K562 (cell line): ENCODE measurements around the gene OR7G3. TPM values are rescaled to one million over a fixed set of nuclear protein-coding genes. Genes with fewer than 3 reads are reported as not detected.

Source experiments
- SNIP1 ChIP-seq: fragments of 450-650 bp; IDR thresholded peaks from 2 replicates; pipeline ENCODE4 v1.7.1; 2017; ENCODE audit warnings: low read depth, mild to moderate bottlenecking
- TOE1 ChIP-seq, 2 experiments: fragments of 450-650 bp in 1 of 2; sonication (generic) in 1 of 2; formaldehyde crosslinking in 1 of 2; IDR thresholded peaks; 2 replicates each; pipeline versions ENCODE4 v1.7.1 to v1.8.0; 2016 to 2022; ENCODE audit warnings: borderline replicate concordance in 2 of 2, mild to moderate bottlenecking in 2 of 2, antibody characterized with exemption in 1 of 2, inconsistent platforms in 1 of 2, low read depth in 1 of 2, missing genetic modification reagents in 1 of 2, moderate library complexity in 1 of 2
- polyA plus RNA-seq, 8 experiments: library from polyadenylated mRNA; depleted of rRNA in 4 of 8; stranded (reverse) in 5 of 8; unstranded in 3 of 8; fragments of >200 nt; fragmentation: Nextera tagmentation in 2 of 8; fragmentation: Illumina TruSeq in 1 of 8; extraction: Ambion mirVana in 2 of 8; extraction: Trizol in 1 of 8; gene quantifications; 2 replicates each; pipeline versions ENCODE4 v1.2.1 to v1.2.3, GENCODE V29; 2011 to 2014; ENCODE audit warnings: inconsistent platforms in 1 of 8, missing spikeins in 1 of 8
- total RNA-seq, 7 experiments: library from RNA; depleted of rRNA in 6 of 7; stranded (reverse); fragments of >200 nt in 6 of 7; fragmentation: Illumina TruSeq in 2 of 7; extraction: Trizol in 2 of 7; gene quantifications; 2 replicates each; pipeline versions ENCODE4 v1.2.1 to v1.2.3, GENCODE V29; 2011 to 2021; ENCODE audit warnings: low replicate concordance in 1 of 7
- TF ChIP-seq, protein P1 (sequence below): fragments of 450-650 bp; IDR thresholded peaks from 2 replicates; pipeline ENCODE4 v1.6.1; 2016; ENCODE audit warnings: mild to moderate bottlenecking, moderate library complexity
- TF ChIP-seq, protein P2 (sequence below): fragments of 450-650 bp; IDR thresholded peaks from 2 replicates; pipeline ENCODE4 v1.6.1; 2016; ENCODE audit warnings: missing biosample characterization, missing genetic modification characterization
- TF ChIP-seq, protein P3 (sequence below): fragments of 450-650 bp; IDR thresholded peaks from 2 replicates; pipeline ENCODE4 v1.6.1; 2016; ENCODE audit warnings: borderline replicate concordance
- TF ChIP-seq, protein P4 (sequence below): IDR thresholded peaks from 3 replicates; pipeline ENCODE4 v1.6.1; 2011; ENCODE audit warnings: borderline replicate concordance, mild to moderate bottlenecking, moderate library complexity; ENCODE audit not compliant: insufficient read length; ENCODE audit errors: extremely low read depth

Gene OR7G3
- total and polyA plus RNA-seq, 9 of the 15 experiments (the other 6 are each of a cell fraction or from before 2014, with no cell fraction given): not detected

DNA sequence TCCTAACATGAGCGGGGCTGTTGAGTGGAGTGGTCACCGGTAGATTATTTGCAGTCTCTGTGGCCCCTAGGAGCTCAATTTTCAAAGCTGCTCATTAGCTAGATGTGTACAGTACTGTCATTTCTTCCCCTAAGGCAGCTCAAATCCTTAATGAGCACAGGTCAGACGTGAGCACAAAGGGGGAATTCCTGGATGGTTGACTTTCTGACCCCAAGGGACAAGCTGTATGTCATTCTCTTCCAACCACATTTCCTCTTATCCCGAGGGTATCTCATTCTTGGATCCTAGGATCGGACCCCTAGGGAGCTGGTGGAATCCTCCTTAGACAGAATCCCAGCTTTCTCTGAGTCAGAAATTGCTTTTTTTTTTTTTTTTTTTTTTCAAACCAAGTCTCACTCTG lies 5.7 kb upstream of the OR7G3 start (continued):
- TF ChIP-seq, protein P1, sequence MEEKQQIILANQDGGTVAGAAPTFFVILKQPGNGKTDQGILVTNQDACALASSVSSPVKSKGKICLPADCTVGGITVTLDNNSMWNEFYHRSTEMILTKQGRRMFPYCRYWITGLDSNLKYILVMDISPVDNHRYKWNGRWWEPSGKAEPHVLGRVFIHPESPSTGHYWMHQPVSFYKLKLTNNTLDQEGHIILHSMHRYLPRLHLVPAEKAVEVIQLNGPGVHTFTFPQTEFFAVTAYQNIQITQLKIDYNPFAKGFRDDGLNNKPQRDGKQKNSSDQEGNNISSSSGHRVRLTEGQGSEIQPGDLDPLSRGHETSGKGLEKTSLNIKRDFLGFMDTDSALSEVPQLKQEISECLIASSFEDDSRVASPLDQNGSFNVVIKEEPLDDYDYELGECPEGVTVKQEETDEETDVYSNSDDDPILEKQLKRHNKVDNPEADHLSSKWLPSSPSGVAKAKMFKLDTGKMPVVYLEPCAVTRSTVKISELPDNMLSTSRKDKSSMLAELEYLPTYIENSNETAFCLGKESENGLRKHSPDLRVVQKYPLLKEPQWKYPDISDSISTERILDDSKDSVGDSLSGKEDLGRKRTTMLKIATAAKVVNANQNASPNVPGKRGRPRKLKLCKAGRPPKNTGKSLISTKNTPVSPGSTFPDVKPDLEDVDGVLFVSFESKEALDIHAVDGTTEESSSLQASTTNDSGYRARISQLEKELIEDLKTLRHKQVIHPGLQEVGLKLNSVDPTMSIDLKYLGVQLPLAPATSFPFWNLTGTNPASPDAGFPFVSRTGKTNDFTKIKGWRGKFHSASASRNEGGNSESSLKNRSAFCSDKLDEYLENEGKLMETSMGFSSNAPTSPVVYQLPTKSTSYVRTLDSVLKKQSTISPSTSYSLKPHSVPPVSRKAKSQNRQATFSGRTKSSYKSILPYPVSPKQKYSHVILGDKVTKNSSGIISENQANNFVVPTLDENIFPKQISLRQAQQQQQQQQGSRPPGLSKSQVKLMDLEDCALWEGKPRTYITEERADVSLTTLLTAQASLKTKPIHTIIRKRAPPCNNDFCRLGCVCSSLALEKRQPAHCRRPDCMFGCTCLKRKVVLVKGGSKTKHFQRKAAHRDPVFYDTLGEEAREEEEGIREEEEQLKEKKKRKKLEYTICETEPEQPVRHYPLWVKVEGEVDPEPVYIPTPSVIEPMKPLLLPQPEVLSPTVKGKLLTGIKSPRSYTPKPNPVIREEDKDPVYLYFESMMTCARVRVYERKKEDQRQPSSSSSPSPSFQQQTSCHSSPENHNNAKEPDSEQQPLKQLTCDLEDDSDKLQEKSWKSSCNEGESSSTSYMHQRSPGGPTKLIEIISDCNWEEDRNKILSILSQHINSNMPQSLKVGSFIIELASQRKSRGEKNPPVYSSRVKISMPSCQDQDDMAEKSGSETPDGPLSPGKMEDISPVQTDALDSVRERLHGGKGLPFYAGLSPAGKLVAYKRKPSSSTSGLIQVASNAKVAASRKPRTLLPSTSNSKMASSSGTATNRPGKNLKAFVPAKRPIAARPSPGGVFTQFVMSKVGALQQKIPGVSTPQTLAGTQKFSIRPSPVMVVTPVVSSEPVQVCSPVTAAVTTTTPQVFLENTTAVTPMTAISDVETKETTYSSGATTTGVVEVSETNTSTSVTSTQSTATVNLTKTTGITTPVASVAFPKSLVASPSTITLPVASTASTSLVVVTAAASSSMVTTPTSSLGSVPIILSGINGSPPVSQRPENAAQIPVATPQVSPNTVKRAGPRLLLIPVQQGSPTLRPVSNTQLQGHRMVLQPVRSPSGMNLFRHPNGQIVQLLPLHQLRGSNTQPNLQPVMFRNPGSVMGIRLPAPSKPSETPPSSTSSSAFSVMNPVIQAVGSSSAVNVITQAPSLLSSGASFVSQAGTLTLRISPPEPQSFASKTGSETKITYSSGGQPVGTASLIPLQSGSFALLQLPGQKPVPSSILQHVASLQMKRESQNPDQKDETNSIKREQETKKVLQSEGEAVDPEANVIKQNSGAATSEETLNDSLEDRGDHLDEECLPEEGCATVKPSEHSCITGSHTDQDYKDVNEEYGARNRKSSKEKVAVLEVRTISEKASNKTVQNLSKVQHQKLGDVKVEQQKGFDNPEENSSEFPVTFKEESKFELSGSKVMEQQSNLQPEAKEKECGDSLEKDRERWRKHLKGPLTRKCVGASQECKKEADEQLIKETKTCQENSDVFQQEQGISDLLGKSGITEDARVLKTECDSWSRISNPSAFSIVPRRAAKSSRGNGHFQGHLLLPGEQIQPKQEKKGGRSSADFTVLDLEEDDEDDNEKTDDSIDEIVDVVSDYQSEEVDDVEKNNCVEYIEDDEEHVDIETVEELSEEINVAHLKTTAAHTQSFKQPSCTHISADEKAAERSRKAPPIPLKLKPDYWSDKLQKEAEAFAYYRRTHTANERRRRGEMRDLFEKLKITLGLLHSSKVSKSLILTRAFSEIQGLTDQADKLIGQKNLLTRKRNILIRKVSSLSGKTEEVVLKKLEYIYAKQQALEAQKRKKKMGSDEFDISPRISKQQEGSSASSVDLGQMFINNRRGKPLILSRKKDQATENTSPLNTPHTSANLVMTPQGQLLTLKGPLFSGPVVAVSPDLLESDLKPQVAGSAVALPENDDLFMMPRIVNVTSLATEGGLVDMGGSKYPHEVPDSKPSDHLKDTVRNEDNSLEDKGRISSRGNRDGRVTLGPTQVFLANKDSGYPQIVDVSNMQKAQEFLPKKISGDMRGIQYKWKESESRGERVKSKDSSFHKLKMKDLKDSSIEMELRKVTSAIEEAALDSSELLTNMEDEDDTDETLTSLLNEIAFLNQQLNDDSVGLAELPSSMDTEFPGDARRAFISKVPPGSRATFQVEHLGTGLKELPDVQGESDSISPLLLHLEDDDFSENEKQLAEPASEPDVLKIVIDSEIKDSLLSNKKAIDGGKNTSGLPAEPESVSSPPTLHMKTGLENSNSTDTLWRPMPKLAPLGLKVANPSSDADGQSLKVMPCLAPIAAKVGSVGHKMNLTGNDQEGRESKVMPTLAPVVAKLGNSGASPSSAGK: no peak
- no peak for TF ChIP-seq TOE1 (IDR thresholded peaks at IDR 0.05; ENCODE audit: borderline replicate concordance)
- TF ChIP-seq TOE1 (CRISPR knock-in tag; IDR thresholded peaks at IDR 0.05; ENCODE audit: borderline replicate concordance, low read depth): no peak
- TF ChIP-seq, protein P2, sequence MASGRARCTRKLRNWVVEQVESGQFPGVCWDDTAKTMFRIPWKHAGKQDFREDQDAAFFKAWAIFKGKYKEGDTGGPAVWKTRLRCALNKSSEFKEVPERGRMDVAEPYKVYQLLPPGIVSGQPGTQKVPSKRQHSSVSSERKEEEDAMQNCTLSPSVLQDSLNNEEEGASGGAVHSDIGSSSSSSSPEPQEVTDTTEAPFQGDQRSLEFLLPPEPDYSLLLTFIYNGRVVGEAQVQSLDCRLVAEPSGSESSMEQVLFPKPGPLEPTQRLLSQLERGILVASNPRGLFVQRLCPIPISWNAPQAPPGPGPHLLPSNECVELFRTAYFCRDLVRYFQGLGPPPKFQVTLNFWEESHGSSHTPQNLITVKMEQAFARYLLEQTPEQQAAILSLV (tag): no peak
- TF ChIP-seq SNIP1: no peak
- TF ChIP-seq, protein P3, sequence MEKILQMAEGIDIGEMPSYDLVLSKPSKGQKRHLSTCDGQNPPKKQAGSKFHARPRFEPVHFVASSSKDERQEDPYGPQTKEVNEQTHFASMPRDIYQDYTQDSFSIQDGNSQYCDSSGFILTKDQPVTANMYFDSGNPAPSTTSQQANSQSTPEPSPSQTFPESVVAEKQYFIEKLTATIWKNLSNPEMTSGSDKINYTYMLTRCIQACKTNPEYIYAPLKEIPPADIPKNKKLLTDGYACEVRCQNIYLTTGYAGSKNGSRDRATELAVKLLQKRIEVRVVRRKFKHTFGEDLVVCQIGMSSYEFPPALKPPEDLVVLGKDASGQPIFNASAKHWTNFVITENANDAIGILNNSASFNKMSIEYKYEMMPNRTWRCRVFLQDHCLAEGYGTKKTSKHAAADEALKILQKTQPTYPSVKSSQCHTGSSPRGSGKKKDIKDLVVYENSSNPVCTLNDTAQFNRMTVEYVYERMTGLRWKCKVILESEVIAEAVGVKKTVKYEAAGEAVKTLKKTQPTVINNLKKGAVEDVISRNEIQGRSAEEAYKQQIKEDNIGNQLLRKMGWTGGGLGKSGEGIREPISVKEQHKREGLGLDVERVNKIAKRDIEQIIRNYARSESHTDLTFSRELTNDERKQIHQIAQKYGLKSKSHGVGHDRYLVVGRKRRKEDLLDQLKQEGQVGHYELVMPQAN: no peak
- TF ChIP-seq, protein P4, sequence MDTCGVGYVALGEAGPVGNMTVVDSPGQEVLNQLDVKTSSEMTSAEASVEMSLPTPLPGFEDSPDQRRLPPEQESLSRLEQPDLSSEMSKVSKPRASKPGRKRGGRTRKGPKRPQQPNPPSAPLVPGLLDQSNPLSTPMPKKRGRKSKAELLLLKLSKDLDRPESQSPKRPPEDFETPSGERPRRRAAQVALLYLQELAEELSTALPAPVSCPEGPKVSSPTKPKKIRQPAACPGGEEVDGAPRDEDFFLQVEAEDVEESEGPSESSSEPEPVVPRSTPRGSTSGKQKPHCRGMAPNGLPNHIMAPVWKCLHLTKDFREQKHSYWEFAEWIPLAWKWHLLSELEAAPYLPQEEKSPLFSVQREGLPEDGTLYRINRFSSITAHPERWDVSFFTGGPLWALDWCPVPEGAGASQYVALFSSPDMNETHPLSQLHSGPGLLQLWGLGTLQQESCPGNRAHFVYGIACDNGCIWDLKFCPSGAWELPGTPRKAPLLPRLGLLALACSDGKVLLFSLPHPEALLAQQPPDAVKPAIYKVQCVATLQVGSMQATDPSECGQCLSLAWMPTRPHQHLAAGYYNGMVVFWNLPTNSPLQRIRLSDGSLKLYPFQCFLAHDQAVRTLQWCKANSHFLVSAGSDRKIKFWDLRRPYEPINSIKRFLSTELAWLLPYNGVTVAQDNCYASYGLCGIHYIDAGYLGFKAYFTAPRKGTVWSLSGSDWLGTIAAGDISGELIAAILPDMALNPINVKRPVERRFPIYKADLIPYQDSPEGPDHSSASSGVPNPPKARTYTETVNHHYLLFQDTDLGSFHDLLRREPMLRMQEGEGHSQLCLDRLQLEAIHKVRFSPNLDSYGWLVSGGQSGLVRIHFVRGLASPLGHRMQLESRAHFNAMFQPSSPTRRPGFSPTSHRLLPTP: no peak
